ENCODE measurements around the gene C19orf38.

Gene C19orf38

DNA sequence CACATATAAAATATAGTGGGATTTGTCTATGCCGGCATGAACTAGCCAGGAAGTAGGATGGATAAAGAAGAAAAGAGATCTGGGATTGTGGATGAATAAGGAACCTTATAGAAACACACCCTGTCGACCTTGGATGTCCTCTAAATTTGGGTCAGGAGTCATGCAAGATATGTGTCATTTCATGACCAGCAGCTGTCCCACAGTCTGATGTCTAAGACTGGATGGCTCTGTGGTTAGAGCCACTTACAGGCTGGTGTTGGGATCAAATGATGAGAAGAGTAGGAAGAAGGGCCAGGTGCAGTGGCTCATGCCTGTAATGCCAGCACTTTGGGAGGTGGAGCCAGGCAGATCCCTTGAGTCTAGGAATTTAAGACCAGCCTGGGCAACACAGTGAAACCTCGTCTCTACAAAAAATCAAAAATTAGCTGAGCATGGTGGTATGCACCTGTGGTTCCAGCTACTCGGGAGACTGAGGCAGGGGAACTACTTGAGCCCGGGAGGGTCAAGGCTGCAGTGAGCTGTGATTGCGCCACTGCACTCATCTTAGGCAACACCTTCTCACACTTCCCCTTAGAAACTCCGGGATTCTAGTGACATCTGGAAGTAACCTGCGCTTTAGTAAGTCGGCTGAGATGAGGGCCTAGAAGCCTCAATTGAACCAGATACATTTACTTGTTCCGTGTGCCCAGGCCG is 43.0 kb upstream of the C19orf38 start:
- no peaks in the 10 kb centered on the region for H4K20me1 ChIP-seq (ENCODE audit: insufficient read depth)
- peaks cover 5% of the 10 kb centered on the region; the same call in 1 of the 2 replicates for H3K36me3 ChIP-seq (ENCODE audit: insufficient read depth)
- no peaks in the 10 kb centered on the region for H3K79me2 ChIP-seq (ENCODE audit: insufficient read depth, low read depth)
- H3K9ac ChIP-seq: no peak overlapping the region
- no peak for TF ChIP-seq CTCF (conservative IDR thresholded peaks at IDR 0.05; ENCODE audit: low read depth, low read length)
- no peak overlapping the region for H3K4me3 ChIP-seq (IDR thresholded peaks at IDR 0.05; ENCODE audit: insufficient read depth, low read depth, low read length)
- no peak overlapping the region for H2AFZ ChIP-seq (ENCODE audit: low read depth)
- H3K27me3 ChIP-seq (ENCODE audit: insufficient read depth, low read depth): no peaks in the 10 kb centered on the region
- H3K27ac ChIP-seq: no peak overlapping the region
- H3K4me1 ChIP-seq (ENCODE audit: low read depth, poor library complexity, severe bottlenecking): no peaks in the 10 kb centered on the region
- H3K4me2 ChIP-seq: no peak overlapping the region

DNA sequence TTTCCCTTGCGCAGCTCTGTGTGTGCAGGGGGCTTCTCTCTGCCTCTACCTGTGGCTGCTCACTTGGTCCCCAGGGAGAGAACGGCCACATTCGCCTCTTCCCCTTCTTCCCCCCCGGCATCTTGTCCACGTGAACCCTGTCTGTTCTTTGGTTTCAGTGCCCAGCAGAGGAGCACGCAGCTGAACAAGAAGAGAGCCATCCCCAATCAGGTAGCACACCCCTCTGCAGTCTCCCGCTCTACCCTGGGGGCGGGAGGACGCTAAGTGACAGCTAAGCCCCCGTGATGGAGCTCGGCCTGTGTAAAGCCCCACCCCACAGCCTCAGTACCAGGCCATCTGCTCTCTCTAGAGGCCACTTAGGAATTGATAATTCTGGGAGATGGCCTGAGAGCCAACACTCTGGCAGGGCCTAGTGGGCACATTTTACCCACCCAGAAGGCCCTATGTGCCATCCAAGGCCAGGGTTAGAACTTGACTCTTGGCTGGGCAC is 42.4 kb upstream of the C19orf38 start:
- TF ChIP-seq CTCF (conservative IDR thresholded peaks at IDR 0.05; ENCODE audit: low read depth, low read length): no peak
- Histone ChIP-seq H3K79me2 (ENCODE audit: insufficient read depth, low read depth) (no peaks in the 10 kb centered on the region), H3K4me2 (no peak overlapping the region), H2AFZ (ENCODE audit: low read depth) (no peak overlapping the region), H3K4me3 (IDR thresholded peaks at IDR 0.05; ENCODE audit: insufficient read depth, low read depth, low read length) (no peak overlapping the region), H3K4me1 (ENCODE audit: low read depth, poor library complexity, severe bottlenecking) (no peaks in the 10 kb centered on the region), H3K27ac (no peak overlapping the region), H3K9ac (no peak overlapping the region), H3K36me3 (ENCODE audit: insufficient read depth) (peaks cover 5% of the 10 kb centered on the region; the same call in 1 of the 2 replicates), H3K27me3 (ENCODE audit: insufficient read depth, low read depth) (no peaks in the 10 kb centered on the region), H4K20me1 (ENCODE audit: insufficient read depth) (no peaks in the 10 kb centered on the region)

DNA sequence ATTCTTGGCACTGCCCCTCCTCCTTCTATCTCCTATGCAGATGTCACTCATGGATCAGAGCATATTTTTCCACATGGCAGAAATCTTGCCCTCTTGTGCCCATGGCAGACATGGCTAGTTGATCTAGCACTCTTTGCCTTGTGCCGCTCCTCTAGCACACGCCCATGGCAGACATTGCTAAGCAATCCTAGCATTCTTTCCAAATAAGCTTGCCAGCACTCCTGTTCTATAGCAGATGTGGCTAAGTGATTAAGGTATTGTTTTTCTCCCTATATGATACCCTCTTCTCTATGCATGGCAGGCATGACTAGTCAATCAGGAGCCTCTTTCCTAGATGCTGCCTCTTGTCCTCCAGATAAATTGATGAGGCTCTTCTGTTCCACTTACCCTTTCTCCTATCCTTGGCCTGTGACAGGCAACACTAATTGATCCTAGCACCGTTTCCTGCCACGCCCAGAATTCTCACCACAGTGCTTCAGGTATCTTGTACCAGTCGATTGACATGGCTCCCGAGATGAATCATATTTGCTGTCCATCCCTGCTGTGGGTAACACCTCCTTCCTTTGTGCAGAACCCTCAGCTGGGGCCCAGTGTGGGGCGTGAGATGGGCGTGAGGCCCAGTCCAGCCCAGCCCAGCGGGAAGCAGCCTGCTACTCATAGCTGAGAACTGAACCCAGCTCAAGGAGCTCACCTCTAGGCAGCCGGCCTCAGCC is 39.1 kb upstream of the C19orf38 start:
- Histone ChIP-seq H3K9ac (no peak overlapping the region), H3K4me1 (ENCODE audit: low read depth, poor library complexity, severe bottlenecking) (no peaks in the 10 kb centered on the region), H3K4me2 (no peak overlapping the region), H3K4me3 (IDR thresholded peaks at IDR 0.05; ENCODE audit: insufficient read depth, low read depth, low read length) (no peak overlapping the region), H2AFZ (ENCODE audit: low read depth) (no peak overlapping the region), H4K20me1 (ENCODE audit: insufficient read depth) (no peaks in the 10 kb centered on the region), H3K36me3 (ENCODE audit: insufficient read depth) (no peaks in the 10 kb centered on the region), H3K27ac (no peak overlapping the region), H3K27me3 (ENCODE audit: insufficient read depth, low read depth) (no peaks in the 10 kb centered on the region), H3K79me2 (ENCODE audit: insufficient read depth, low read depth) (no peaks in the 10 kb centered on the region)
- TF ChIP-seq CTCF (conservative IDR thresholded peaks at IDR 0.05; ENCODE audit: low read depth, low read length): no peak

DNA sequence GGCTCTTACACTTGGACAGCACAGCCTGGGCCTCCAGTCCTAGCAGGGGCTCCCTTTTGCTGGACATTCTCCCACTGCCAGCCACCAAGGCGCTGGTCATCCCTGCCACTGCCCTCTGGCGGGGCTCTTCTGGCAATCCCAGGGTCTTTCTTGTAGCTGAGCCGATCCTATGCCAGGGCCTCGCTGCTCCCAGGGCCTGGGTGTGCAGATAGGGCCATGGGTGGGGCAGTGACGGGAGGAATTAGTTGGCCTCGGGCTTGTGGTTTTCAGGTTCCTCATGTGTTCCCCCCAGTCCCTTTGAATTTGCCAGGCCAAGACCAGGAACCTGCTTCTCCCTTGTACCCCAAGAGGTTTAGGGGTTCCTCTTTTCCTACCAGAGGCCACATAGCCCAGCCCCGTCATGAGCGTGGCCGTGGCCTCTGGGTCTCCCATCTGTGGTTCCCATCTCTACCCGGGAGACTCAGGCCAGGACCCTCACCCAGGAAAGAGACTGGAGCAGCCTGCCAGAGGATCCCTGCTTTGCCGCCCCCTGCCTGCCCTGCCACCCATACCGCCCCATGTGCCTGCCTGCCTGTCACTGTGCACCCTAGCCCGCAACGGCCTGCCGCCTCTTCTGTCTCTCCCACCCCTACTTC is 38.4 kb upstream of the C19orf38 start:
- TF ChIP-seq CTCF (conservative IDR thresholded peaks at IDR 0.05; ENCODE audit: low read depth, low read length): no peak
- H3K9ac ChIP-seq: no peak overlapping the region
- H3K27me3 ChIP-seq (ENCODE audit: insufficient read depth, low read depth): no peaks in the 10 kb centered on the region
- H3K27ac ChIP-seq: no peak overlapping the region
- no peaks in the 10 kb centered on the region for H3K79me2 ChIP-seq (ENCODE audit: insufficient read depth, low read depth)
- no peaks in the 10 kb centered on the region for H4K20me1 ChIP-seq (ENCODE audit: insufficient read depth)
- H3K4me1 ChIP-seq (ENCODE audit: low read depth, poor library complexity, severe bottlenecking): no peaks in the 10 kb centered on the region
- no peak overlapping the region for H2AFZ ChIP-seq (ENCODE audit: low read depth)
- H3K4me2 ChIP-seq: no peak overlapping the region
- H3K36me3 ChIP-seq (ENCODE audit: insufficient read depth): no peaks in the 10 kb centered on the region
- H3K4me3 ChIP-seq (IDR thresholded peaks at IDR 0.05; ENCODE audit: insufficient read depth, low read depth, low read length): no peak overlapping the region

Data from KMS-11 (cell line).